ENCODE results near the gene KLHL30.
"Not testable (repeated sequence)": the region's sequence is repeated elsewhere in the genome, so short reads cannot be mapped to it uniquely, and the experiment has no call there.

Gene KLHL30

GRCh38 chr2:238162846-238163441 lies 24.5 kb downstream of the KLHL30 start:
- peak; percentile 37 for DNase-seq

GRCh38 chr2:238163481-238164198 lies 25.2 kb downstream of the KLHL30 start:
- no peak for DNase-seq

GRCh38 chr2:238164906-238165287 lies 26.4 kb downstream of the KLHL30 start:
- no peak for DNase-seq

GRCh38 chr2:238165288-238165921 lies 26.9 kb downstream of the KLHL30 start:
- no peak for DNase-seq

- DNase-seq: no peak
These were observed 28.2 kb downstream of the KLHL30 start for GRCh38 chr2:238166391-238167343.

GRCh38 chr2:238167344-238167715 lies 28.9 kb downstream of the KLHL30 start:
- DNase-seq: no peak

GRCh38 chr2:238167761-238168160 lies 29.3 kb downstream of the KLHL30 start:
- no peak for DNase-seq

- no peak for DNase-seq
These were observed 30.0 kb downstream of the KLHL30 start for GRCh38 chr2:238168196-238169047.

- no peak for DNase-seq
These were observed 30.7 kb downstream of the KLHL30 start for GRCh38 chr2:238169048-238169707.

GRCh38 chr2:238169708-238170251 lies 31.3 kb downstream of the KLHL30 start:
- DNase-seq: peak; percentile 83

GRCh38 chr2:238170386-238171071 lies 32.1 kb downstream of the KLHL30 start:
- no peak for DNase-seq

GRCh38 chr2:238171072-238171431 lies 32.6 kb downstream of the KLHL30 start:
- DNase-seq: not testable (repeated sequence)

- no peak for DNase-seq
These were observed 33.2 kb downstream of the KLHL30 start for GRCh38 chr2:238171575-238172187.

GRCh38 chr2:238172439-238172838 lies 34.0 kb downstream of the KLHL30 start:
- no peak for DNase-seq

GRCh38 chr2:238173692-238174091 lies 35.2 kb downstream of the KLHL30 start:
- no peak for DNase-seq

GRCh38 chr2:238174291-238174690 lies 35.8 kb downstream of the KLHL30 start:
- DNase-seq: no peak

- DNase-seq: no peak
These were observed 36.2 kb downstream of the KLHL30 start for GRCh38 chr2:238174701-238175100.

- no peak for DNase-seq
These were observed 38.1 kb downstream of the KLHL30 start for GRCh38 chr2:238176613-238177012.

GRCh38 chr2:238180554-238180953 lies 42.1 kb downstream of the KLHL30 start:
- no peak for DNase-seq

GRCh38 chr2:238182362-238182761 lies 43.9 kb downstream of the KLHL30 start:
- no peak for DNase-seq

Measured in 8988T (cell line).